ENCODE data around the gene NCK2.

DNA sequence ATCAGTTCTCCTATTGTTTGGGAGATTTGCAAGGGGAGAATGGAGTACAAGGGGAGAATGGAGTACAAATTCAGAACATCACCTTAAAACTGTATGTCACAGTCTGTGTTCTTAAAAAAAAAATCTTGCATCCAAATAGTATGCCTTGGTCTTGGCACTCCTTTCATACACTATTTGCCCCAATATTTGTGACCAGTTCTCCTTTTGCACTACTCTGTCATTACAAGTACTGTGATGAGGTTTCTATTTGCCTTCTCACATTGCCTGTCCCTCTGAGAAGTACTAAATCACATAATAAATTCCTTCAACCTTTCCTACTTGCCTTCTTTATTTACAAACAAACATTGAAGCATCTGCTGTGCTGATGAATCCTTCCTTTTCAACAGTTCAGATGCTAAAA lies 36.0 kb upstream of the NCK2 start:
- TF ChIP-seq UBTF (IDR thresholded peaks at IDR 0.05; ENCODE audit: borderline replicate concordance in 1 of 2, low read depth in 2 of 2, low read length in 2 of 2) (no peak), MAX (CRISPR knock-in tag; IDR thresholded peaks at IDR 0.05) (no peak), FOS (IDR thresholded peaks at IDR 0.05; ENCODE audit: extremely low read depth, insufficient read length) (no peak), ZNF165 (CRISPR knock-in tag; IDR thresholded peaks at IDR 0.05; ENCODE audit: borderline replicate concordance) (no peak), SP1 (CRISPR knock-in tag; IDR thresholded peaks at IDR 0.05) (no peak), SNIP1 (IDR thresholded peaks at IDR 0.05; ENCODE audit: low read depth) (no peak), MEF2D (tag; conservative IDR thresholded peaks at IDR 0.05; ENCODE audit: low read depth) (no peak), PRDM10 (IDR thresholded peaks at IDR 0.05; ENCODE audit: partially characterized antibody) (no peak), NR3C1 (CRISPR knock-in tag; IDR thresholded peaks at IDR 0.05) (no peak), RFX1 (IDR thresholded peaks at IDR 0.05) (no peak), RAD51 (IDR thresholded peaks at IDR 0.05; ENCODE audit: borderline replicate concordance, low read depth) (no peak), ATF7 (IDR thresholded peaks at IDR 0.05) (no peak)
- TF ChIP-seq, protein P1, sequence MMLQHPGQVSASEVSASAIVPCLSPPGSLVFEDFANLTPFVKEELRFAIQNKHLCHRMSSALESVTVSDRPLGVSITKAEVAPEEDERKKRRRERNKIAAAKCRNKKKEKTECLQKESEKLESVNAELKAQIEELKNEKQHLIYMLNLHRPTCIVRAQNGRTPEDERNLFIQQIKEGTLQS (IDR thresholded peaks at IDR 0.05), result no peak
- TF ChIP-seq, protein P1 (CRISPR knock-in tag; conservative IDR thresholded peaks at IDR 0.05), result no peak
- TF ChIP-seq, protein P2, sequence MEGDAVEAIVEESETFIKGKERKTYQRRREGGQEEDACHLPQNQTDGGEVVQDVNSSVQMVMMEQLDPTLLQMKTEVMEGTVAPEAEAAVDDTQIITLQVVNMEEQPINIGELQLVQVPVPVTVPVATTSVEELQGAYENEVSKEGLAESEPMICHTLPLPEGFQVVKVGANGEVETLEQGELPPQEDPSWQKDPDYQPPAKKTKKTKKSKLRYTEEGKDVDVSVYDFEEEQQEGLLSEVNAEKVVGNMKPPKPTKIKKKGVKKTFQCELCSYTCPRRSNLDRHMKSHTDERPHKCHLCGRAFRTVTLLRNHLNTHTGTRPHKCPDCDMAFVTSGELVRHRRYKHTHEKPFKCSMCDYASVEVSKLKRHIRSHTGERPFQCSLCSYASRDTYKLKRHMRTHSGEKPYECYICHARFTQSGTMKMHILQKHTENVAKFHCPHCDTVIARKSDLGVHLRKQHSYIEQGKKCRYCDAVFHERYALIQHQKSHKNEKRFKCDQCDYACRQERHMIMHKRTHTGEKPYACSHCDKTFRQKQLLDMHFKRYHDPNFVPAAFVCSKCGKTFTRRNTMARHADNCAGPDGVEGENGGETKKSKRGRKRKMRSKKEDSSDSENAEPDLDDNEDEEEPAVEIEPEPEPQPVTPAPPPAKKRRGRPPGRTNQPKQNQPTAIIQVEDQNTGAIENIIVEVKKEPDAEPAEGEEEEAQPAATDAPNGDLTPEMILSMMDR (IDR thresholded peaks at IDR 0.05 in 2 of 3, conservative IDR thresholded peaks at IDR 0.05 in 1 of 3; ENCODE audit: insufficient read depth in 2 of 3, low read depth in 1 of 3, low read length in 3 of 3), result no peak

Data from K562 (cell line).